Astrocyte of the spinal cord (primary cell): Measurements from ENCODE around the gene FGF3.

ENCODE experiments used
- DNase-seq: peaks from one replicate; pipeline ENCODE4 v3.0.0; 2011; ENCODE audit warnings: low read depth, low spot score
- H3K4me3 ChIP-seq: 2 replicates; pipeline ENCODE4 v1.5.1; 2011; ENCODE audit warnings: low read depth, mild to moderate bottlenecking, low read length, moderate library complexity
- in situ Hi-C: cut with HindIII; loops from 2 replicates; pipeline ENCODE4 v1.10.0; 2017; ENCODE audit warnings: low sequenced_read_pairs
- TF ChIP-seq, protein P1 (sequence below): IDR thresholded peaks from 2 replicates; pipeline ENCODE4 v1.5.1; 2012; ENCODE audit warnings: low read depth, mild to moderate bottlenecking, low read length, inconsistent platforms

The FGF3 gene

DNA sequence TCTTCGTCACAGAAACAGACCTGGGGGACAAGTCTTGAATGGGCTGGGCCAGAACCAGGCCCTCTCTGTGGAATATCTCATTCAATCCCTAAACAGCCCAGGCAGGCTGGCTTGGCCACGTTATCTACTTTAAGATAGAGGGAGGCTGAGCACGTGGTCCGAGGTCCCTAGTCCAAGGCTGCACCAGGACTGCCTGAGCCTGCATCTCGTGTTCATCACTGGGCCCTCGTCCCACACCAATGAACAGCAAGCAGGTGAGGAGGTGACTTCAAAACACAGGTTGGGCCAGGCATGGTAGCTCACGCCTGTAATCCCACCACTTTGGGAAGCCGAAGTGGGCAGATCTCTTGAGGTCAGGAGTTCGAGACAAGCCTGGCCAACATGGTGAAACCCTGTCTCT, 20.3 kb upstream of the FGF3 start:
- in situ Hi-C loops, result no loop called here
- TF ChIP-seq, protein P1, sequence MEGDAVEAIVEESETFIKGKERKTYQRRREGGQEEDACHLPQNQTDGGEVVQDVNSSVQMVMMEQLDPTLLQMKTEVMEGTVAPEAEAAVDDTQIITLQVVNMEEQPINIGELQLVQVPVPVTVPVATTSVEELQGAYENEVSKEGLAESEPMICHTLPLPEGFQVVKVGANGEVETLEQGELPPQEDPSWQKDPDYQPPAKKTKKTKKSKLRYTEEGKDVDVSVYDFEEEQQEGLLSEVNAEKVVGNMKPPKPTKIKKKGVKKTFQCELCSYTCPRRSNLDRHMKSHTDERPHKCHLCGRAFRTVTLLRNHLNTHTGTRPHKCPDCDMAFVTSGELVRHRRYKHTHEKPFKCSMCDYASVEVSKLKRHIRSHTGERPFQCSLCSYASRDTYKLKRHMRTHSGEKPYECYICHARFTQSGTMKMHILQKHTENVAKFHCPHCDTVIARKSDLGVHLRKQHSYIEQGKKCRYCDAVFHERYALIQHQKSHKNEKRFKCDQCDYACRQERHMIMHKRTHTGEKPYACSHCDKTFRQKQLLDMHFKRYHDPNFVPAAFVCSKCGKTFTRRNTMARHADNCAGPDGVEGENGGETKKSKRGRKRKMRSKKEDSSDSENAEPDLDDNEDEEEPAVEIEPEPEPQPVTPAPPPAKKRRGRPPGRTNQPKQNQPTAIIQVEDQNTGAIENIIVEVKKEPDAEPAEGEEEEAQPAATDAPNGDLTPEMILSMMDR, result no peak
- no peak for DNase-seq
- H3K4me3 ChIP-seq, result no peak overlapping the region

DNA sequence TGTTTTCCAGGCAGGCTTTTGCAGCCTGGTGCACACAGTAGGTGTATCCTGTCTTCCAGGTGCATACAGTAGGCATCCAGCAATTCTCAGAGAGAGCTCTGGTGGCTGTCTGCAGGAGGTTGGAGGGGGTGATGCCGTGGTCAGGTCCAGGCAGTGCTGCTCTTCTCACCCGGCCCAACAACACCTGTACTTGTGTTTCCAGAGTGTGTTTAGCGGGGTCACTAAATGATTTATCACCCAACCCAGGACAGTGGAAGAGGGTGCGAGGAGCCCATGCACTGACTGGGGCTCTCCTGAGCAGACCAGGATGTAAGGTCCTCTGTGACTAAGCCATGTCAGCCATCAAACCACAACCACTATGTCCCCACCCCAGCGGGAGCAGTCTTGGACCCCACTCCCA, 18.6 kb upstream of the FGF3 start:
- H3K4me3 ChIP-seq, result no peak overlapping the region
- TF ChIP-seq, protein P1, result no peak
- in situ Hi-C loops, result no loop called here
- DNase-seq, result no peak

DNA sequence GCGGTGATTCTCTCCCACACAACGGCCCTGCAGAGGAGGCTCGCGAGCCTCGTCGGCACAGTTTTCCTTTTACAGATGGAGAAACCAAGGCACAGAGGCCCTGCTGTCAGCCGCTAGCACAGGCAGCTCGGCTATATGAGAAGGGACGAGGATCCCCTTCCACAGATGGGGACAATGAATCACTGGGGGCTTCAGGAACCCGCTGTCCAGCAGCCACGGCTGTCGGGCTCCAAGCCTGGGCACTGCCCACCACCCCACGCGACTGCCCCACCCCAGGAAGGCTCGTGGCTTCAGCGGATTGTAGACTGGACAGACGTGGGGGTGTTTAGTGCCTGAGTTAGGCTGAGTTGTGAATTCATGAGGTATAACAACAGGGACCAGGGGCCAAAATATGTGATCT, 17.2 kb upstream of the FGF3 start:
- H3K4me3 ChIP-seq, result no peak overlapping the region
- in situ Hi-C loops, result no loop called here
- no peak for DNase-seq
- TF ChIP-seq, protein P1, result no peak

DNA sequence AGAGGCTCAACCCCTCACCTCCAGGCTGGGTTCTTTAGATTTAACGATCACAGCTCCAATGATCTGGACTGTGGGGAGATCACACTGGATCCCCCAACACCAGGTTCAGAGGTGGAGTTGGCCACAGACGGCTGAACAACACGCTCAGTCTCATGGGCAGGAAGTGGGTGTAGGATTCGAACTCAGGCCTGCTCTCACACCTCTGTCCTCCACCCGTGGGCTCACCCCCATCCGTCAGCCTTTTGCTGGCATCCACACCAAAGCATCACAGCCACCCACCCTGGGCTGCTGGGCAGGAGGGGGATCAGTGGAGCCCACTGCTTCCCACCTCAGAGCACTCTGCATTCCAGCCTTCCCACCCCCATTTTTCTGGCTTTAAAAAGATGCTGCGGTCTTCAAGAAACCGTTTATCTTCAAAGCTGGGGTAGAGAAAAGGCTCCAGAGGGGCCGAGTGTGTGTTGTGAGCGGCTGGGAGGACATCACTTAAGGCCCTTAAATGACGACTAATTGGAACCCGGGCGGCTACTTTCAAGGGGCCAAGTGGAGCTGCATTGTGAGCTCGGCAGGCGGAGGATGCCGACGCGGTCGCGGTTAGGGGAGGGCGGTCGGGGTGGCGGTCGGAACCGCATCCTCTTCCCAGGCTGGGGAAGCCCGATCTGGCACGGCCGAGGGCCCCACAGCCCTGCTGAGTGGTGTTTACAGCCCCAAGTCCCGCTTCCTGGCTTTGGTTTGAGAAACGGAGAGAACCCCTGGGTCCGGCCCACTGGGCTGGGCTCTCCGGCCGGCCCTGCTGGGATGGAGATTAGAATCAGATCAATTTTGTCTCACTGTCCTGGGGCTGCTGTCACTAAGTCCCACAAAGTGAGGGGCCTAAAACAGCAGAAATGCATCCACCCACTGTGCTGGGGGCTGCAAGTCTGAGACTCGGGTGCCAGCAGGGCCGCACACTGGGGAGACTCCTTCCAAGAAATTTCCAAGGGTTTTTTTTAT, 15.9 kb upstream of the FGF3 start:
- DNase-seq, result no peak
- TF ChIP-seq, protein P1, result no peak
- H3K4me3 ChIP-seq, result no peak overlapping the region
- in situ Hi-C loops, result no loop called here

DNA sequence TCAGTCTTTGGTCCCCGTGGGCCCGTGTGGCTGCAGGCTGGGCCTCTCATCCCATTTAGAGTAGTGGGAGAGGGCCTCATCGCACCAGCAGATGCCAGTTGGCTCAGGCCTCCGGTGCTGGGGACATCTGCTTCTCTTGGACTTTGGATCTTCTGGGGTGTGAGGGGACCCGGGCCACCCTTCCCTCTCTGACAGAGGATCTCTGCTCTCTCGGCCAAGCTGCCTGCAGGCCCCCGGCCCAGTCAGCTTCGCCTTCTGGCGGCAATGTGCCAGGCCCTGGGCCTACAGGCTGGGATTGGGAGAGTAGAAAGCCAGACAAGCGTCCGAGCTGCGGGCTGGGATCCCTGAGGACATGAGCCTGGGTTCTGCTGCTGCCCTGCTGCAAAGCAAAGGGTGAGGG, 15.0 kb upstream of the FGF3 start:
- TF ChIP-seq, protein P1, result no peak

DNA sequence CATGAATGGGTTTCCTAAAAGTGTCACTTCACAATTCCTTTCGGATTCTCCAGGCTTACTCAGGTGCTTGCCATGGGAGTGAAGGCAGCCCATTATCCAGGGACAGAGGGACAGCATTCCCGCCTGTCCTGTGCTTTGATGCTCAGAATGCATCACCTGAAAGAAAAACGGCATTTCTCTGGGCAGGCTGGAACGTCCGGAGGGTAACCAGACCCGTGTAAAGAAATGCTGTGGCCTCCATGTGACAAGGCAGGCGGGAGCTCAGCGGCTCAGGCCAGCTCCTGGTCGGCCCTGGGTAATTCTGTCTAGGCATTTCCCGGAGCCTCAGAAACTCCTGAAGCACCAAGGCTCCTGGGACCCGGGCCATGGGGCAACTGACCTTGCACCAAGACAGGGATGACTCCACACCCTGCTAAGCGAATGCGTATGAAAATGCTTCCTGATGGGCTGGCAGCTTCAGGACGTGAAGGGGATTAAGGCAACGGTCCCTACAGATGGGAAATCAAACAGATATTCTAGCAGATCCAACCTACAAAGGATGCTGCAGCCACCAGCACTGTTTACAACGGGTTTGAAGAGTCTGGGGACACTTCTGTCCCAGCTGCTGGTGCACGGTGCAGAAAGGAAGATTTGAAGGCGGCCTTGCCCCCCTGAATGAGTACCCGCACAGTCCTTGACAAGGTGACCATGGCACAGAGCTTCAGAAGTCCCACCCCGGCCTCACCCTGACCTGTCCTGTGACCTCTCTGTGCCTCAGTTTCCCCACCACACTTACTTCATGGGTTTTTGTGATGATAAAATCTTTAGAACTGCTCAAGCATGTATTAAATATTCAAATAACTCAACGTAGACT, 13.6 kb upstream of the FGF3 start:
- H3K4me3 ChIP-seq, result no peak overlapping the region
- no peak for DNase-seq
- in situ Hi-C loops, result no loop called here
- TF ChIP-seq, protein P1, result no peak

More for the DNA sequence above, 15.0 kb upstream of the FGF3 start:
- no peak for DNase-seq
- in situ Hi-C loops, result no loop called here
- no peak overlapping the region for H3K4me3 ChIP-seq
